PC-3 (cell line): ENCODE data around the gene TFE3. TPM values are rescaled to one million over a fixed set of nuclear protein-coding genes. Genes with fewer than 3 reads are reported as not detected.

Experiments
- ATAC-seq: fragments of 200-7000 bp; cut with Tn5 transposase; 2 replicates; pipeline ENCODE4 v1.9.1; 2020; ENCODE audit warnings: mild to moderate bottlenecking, moderate library complexity
- BruUV-seq: library from RNA; stranded (reverse); fragments of 400-500 nt; replicated peaks from 2 replicates; lab custom pipeline; 2021; lab: Mats Ljungman, UMichigan
- CTCF ChIA-PET: fragments of 300-600 bp; sonication (Branson Sonifier 250); formaldehyde crosslinking; loops from one replicate; lab custom pipeline; 2022; ENCODE audit warnings: antibody characterized with exemption; lab: Charles Lee
- POLR2A ChIA-PET: fragments of 300-600 bp; sonication (Branson Sonifier 250); formaldehyde crosslinking; loops from one replicate; lab custom pipeline; 2022; ENCODE audit warnings: antibody characterized with exemption; ENCODE audit not compliant: unreplicated experiment; lab: Charles Lee
- DNase-seq: peaks from one replicate; pipeline ENCODE4 v3.0.0-alpha.2; 2015
- H2AFZ ChIP-seq: fragments of 300-600 bp; sonication (generic); 2 replicates; pipeline ENCODE4 v1.6.0; 2016; ENCODE audit warnings: antibody characterized with exemption, low read length
- H3F3A ChIP-seq: fragments of 300-600 bp; sonication (generic); one replicate; pipeline ENCODE4 v1.6.0; 2017; ENCODE audit warnings: antibody characterized with exemption, low read length, control low read depth, mild to moderate bottlenecking; ENCODE audit not compliant: unreplicated experiment
- H3K27ac ChIP-seq: fragments of 300-600 bp; sonication (generic); 2 replicates; pipeline ENCODE4 v1.5.1; 2016; ENCODE audit warnings: mild to moderate bottlenecking, low read length
- H3K27me3 ChIP-seq: fragments of 300-600 bp; sonication (generic); 2 replicates; pipeline ENCODE4 v1.6.1; 2016; ENCODE audit warnings: low read length, mixed read lengths
- H3K36me3 ChIP-seq: fragments of 300-600 bp; sonication (generic); 2 replicates; pipeline ENCODE4 v1.6.1; 2016; ENCODE audit warnings: low read depth, mixed run types, low read length, mixed read lengths
- H3K4me1 ChIP-seq: fragments of 300-600 bp; sonication (generic); 2 replicates; pipeline ENCODE4 v1.5.1; 2016; ENCODE audit warnings: low read length; ENCODE audit not compliant: insufficient read depth
- H3K4me2 ChIP-seq: fragments of 300-600 bp; sonication (generic); 2 replicates; pipeline ENCODE4 v1.6.0; 2016; ENCODE audit warnings: low read length
- H3K4me3 ChIP-seq: fragments of 300-600 bp; sonication (generic); 2 replicates; pipeline ENCODE4 v1.5.1; 2016; ENCODE audit warnings: mild to moderate bottlenecking, low read length, mixed read lengths
- H3K79me2 ChIP-seq: fragments of 300-600 bp; sonication (generic); 2 replicates; pipeline ENCODE4 v1.6.1; 2017; ENCODE audit warnings: low read length, mixed read lengths
- H3K9ac ChIP-seq: fragments of 300-600 bp; sonication (generic); 2 replicates; pipeline ENCODE4 v1.6.0; 2016; ENCODE audit warnings: mild to moderate bottlenecking, low read length
- H3K9me2 ChIP-seq: fragments of 300-600 bp; sonication (generic); replicated peaks from 2 replicates; pipeline ENCODE4 v1.6.1; 2016; ENCODE audit warnings: mixed run types, low read length, mixed read lengths
- H3K9me3 ChIP-seq: fragments of 300-600 bp; sonication (generic); 2 replicates; pipeline ENCODE4 v1.6.1; 2016; ENCODE audit warnings: low read length, mixed read lengths
- H4K20me1 ChIP-seq: fragments of 300-600 bp; sonication (generic); 2 replicates; pipeline ENCODE4 v1.6.1; 2016; ENCODE audit warnings: low read length, mixed read lengths
- EZH2 ChIP-seq: fragments of 300-600 bp; sonication (generic); IDR thresholded peaks from one replicate; pipeline ENCODE4 v1.6.1; 2017; ENCODE audit warnings: antibody characterized with exemption, mild to moderate bottlenecking, low read length; ENCODE audit not compliant: unreplicated experiment
- EZH2phosphoT487 ChIP-seq: fragments of 300-600 bp; sonication (generic); IDR thresholded peaks from 2 replicates; pipeline ENCODE4 v1.6.1; 2018; ENCODE audit warnings: mild to moderate bottlenecking, antibody characterized with exemption, low read length, borderline replicate concordance
- intact Hi-C: fragments of 100-400 bp; cut with micrococcal nuclease; formaldehyde crosslinking; loops from 2 replicates; pipeline ENCODE4 v1.9.0; 2023
- total RNA-seq: library from RNA; depleted of rRNA; stranded (reverse); fragments of >200 nt; gene quantifications from 2 replicates; pipeline ENCODE4 v1.2.3, GENCODE V29; 2014
- TF ChIP-seq, protein P1 (sequence below): fragments of 300-600 bp; sonication (generic); conservative IDR thresholded peaks from 2 replicates; pipeline ENCODE4 v1.5.1; 2017; ENCODE audit warnings: antibody characterized with exemption, low read depth, mild to moderate bottlenecking, low read length

Gene TFE3
- total RNA-seq, 1 experiment from 2014 or later = 46.9 TPM

DNA sequence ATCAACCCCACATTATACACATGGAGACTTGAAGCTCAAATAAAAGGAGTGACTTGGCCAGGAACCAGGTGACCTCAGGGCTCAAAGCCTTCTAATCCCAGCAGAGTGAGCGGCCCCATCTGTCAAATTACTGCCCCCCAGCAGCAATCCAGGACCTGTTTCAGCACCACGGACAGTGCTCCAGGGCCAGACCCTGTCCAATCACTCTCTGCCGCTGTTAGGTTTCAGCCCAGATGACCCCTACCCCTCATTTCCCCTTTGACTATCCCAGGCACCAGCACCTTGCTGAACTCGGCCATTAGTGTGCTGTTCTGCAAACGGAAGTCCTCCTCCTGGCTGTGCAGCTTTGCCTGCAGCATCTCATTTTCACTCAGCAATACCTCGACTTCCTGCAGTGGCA, 46.2 kb downstream of the TFE3 start:
- no peaks in the 10 kb centered on the region for H3F3A ChIP-seq
- 0 out of 2 replicates have a peak, but pooled peaks cover 3% of the 10 kb centered on the region for H3K9me2 ChIP-seq
- H3K4me2 ChIP-seq = no peak overlapping the region
- ATAC-seq (no peak), DNase-seq (no peak)
- ChIA-PET POLR2A (no interaction called here), CTCF (no interaction called here)
- no peak overlapping the region for H3K9ac ChIP-seq
- no peaks in the 10 kb centered on the region for H4K20me1 ChIP-seq
- peaks cover 15% of the 10 kb centered on the region for H3K79me2 ChIP-seq
- H3K27ac ChIP-seq = no peak overlapping the region
- peaks cover 11% of the 10 kb centered on the region for H3K36me3 ChIP-seq
- intact Hi-C loops = no loop called here
- H2AFZ ChIP-seq = no peak overlapping the region
- BruUV-seq = no TSS peak
- no peak overlapping the region for H3K4me3 ChIP-seq
- H3K4me1 ChIP-seq = no peaks in the 10 kb centered on the region
- H3K9me3 ChIP-seq = no peaks in the 10 kb centered on the region
- no peaks in the 10 kb centered on the region for H3K27me3 ChIP-seq
- TF ChIP-seq EZH2 = no peak
- TF ChIP-seq EZH2phosphoT487 = no peak
- TF ChIP-seq, protein P1, sequence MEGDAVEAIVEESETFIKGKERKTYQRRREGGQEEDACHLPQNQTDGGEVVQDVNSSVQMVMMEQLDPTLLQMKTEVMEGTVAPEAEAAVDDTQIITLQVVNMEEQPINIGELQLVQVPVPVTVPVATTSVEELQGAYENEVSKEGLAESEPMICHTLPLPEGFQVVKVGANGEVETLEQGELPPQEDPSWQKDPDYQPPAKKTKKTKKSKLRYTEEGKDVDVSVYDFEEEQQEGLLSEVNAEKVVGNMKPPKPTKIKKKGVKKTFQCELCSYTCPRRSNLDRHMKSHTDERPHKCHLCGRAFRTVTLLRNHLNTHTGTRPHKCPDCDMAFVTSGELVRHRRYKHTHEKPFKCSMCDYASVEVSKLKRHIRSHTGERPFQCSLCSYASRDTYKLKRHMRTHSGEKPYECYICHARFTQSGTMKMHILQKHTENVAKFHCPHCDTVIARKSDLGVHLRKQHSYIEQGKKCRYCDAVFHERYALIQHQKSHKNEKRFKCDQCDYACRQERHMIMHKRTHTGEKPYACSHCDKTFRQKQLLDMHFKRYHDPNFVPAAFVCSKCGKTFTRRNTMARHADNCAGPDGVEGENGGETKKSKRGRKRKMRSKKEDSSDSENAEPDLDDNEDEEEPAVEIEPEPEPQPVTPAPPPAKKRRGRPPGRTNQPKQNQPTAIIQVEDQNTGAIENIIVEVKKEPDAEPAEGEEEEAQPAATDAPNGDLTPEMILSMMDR = no peak

DNA sequence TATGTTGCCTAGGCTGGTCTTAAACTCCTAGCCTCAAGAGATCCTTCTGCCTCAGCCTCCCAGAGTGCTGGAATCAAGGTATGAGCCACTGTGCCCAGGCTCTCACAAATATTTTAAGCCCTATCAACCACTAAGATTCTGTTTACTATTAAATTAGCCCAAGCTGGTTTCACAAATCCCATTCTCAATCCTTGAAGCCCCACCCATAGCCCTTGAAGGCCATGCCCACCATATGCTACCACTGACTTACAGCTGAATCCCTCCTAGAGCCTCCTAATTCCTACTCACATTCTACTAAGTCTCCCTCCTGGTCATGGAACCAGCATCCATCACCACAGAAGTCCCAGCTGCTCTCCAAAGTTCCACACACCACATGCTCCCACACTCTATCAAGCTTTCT, 50.8 kb downstream of the TFE3 start:
- CTCF ChIA-PET = no interaction called here
- H3K27ac ChIP-seq = no peak overlapping the region
- no peak for ATAC-seq
- no peaks in the 10 kb centered on the region for H3K9me3 ChIP-seq
- H3K79me2 ChIP-seq = no peaks in the 10 kb centered on the region
- no peaks in the 10 kb centered on the region for H3K4me1 ChIP-seq
- H2AFZ ChIP-seq = no peak overlapping the region
- no peaks in the 10 kb centered on the region for H3K27me3 ChIP-seq
- POLR2A ChIA-PET = no interaction called here
- H3K9ac ChIP-seq = no peak overlapping the region
- TF ChIP-seq EZH2phosphoT487 = no peak
- TF ChIP-seq, protein P1 = no peak
- TF ChIP-seq EZH2 = no peak
- H3K9me2 ChIP-seq = no peaks in the 10 kb centered on the region
- peaks cover 6% of the 10 kb centered on the region for H3K36me3 ChIP-seq
- H4K20me1 ChIP-seq = no peaks in the 10 kb centered on the region
- intact Hi-C loops = no loop called here
- no peak overlapping the region for H3K4me2 ChIP-seq
- no peaks in the 10 kb centered on the region for H3F3A ChIP-seq
- no TSS peak for BruUV-seq
- H3K4me3 ChIP-seq = no peak overlapping the region
- no peak for DNase-seq

DNA sequence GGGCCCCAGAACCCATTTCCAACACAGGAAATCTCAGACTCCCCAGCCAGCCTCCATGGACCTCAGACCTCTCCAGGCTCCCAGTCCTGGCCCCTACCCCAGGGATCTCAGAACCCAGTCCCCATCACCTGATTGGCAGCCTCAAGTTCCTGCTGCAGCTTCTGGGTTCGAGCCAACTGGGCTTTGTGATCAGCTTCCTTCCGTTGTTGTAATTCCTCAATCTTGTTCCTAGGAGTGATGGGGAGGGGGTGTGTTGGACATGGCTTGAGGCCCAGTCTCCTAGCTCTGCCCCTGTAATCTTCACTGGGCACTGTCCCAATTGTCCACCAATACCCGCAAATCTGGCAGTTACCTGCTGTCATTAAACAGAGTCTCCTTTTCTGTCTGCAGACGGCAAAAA, 53.7 kb downstream of the TFE3 start:
- CTCF ChIA-PET = no interaction called here
- no peak overlapping the region for H3K27ac ChIP-seq
- no peaks in the 10 kb centered on the region for H3F3A ChIP-seq
- POLR2A ChIA-PET = no interaction called here
- H3K9ac ChIP-seq = no peak overlapping the region
- no peaks in the 10 kb centered on the region for H3K9me3 ChIP-seq
- ATAC-seq (no peak), DNase-seq (no peak)
- no peaks in the 10 kb centered on the region for H3K9me2 ChIP-seq
- no peaks in the 10 kb centered on the region; the same call in 1 of the 2 replicates for H3K36me3 ChIP-seq
- TSS peak; percentile 20 for BruUV-seq
- no peaks in the 10 kb centered on the region for H3K79me2 ChIP-seq
- H3K4me1 ChIP-seq = no peaks in the 10 kb centered on the region
- no peaks in the 10 kb centered on the region for H3K27me3 ChIP-seq
- no peak overlapping the region for H3K4me3 ChIP-seq
- no peak overlapping the region for H3K4me2 ChIP-seq
- no peaks in the 10 kb centered on the region for H4K20me1 ChIP-seq
- intact Hi-C loops = no loop called here
- no peak overlapping the region for H2AFZ ChIP-seq
- TF ChIP-seq, protein P1 = no peak
- TF ChIP-seq EZH2 = no peak
- TF ChIP-seq EZH2phosphoT487 = no peak
